Ectodermal cell (in vitro differentiated cells): Measurements from ENCODE around the gene BCAT1.

Experiments
- H3K27ac ChIP-seq: 2 replicates; pipeline ENCODE4 v1.7.0; 2013; ENCODE audit warnings: mild to moderate bottlenecking, low read depth, low read length; ENCODE audit not compliant: insufficient read depth, poor library complexity, severe bottlenecking
- H3K27me3 ChIP-seq: 2 replicates; pipeline ENCODE4 v1.7.0; 2013; ENCODE audit warnings: mild to moderate bottlenecking, low read length; ENCODE audit not compliant: insufficient read depth, control insufficient read depth, poor library complexity, severe bottlenecking
- H3K36me3 ChIP-seq: one replicate; pipeline ENCODE4 v1.7.0; 2013; ENCODE audit warnings: low read length; ENCODE audit not compliant: control insufficient read depth, insufficient read depth
- H3K4me1 ChIP-seq: one replicate; pipeline ENCODE4 v1.7.0; 2013; ENCODE audit warnings: low read length; ENCODE audit not compliant: control insufficient read depth, insufficient read depth
- H3K4me3 ChIP-seq: 2 replicates; pipeline ENCODE4 v1.7.0; 2013; ENCODE audit warnings: low read depth, low read length, control low read depth; ENCODE audit not compliant: insufficient read depth
- H3K9me3 ChIP-seq: 2 replicates; pipeline ENCODE4 v1.7.0; 2013; ENCODE audit warnings: mild to moderate bottlenecking, low read length, moderate library complexity; ENCODE audit not compliant: control insufficient read depth
- WGBS, 2 experiments: methylation state at CpG; one replicate each; pipeline ENCODE4 v1.1.7; 2013; ENCODE audit warnings: missing lambda C conversion rate in 2 of 2; 5-methylcytosine and 5-hydroxymethylcytosine counted together

The BCAT1 gene

DNA sequence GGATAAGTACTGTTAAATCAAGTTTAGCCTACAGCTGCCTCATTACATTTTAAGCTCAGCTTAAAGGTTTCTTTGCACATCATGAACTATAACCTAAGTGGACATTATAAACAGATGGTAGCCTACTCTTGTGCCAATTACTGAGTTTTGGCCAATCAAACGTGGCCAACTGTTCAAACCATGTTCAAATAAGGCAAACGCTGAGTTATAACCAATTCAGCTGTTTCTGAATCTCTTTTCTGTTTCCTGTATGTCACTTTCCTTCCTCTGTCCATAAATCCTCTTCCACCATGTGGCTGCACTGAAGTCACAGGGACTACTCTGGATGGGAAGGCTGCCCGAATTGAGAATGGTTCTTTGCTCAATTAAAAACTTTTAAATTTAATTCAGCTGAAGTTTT lies 98.4 kb downstream of the BCAT1 start:
- Histone ChIP-seq H3K27me3 (no peaks in the 10 kb centered on the region), H3K4me3 (no peak overlapping the region), H3K36me3 (peaks cover 9% of the 10 kb centered on the region), H3K4me1 (no peaks in the 10 kb centered on the region), H3K9me3 (no peaks in the 10 kb centered on the region), H3K27ac (no peak overlapping the region)
- 88 to 95% methylated on average over 2 of the region's 3 CpGs for WGBS, 2 experiments

DNA sequence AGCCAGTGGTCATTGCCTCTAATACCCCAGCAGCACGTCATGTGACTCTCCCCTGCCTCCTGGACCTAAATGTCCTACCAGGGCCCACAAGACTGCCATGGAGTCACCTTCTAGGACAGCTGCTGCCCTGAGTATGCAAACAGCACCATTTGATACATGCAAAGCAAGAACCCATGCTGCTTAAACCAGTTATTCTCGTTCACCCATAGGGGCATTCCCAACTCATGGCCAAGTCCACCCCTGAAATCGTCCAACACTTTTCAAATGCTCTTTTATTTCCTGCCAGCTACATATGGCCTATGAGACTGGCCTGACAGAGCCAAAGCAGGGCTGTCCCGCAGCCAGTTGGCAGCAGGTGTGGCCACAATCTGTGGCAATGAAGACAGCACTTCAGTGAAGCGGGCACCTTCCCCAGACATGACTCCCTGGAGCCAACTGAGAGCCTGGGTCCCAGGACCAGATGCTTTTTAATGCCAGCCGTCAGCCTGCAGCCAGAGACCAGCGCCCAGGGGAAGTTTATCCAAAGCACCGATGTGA lies 99.9 kb downstream of the BCAT1 start:
- H3K4me3 ChIP-seq: no peak overlapping the region
- H3K27ac ChIP-seq: no peak overlapping the region
- H3K4me1 ChIP-seq: no peaks in the 10 kb centered on the region
- H3K27me3 ChIP-seq: no peaks in the 10 kb centered on the region
- no peaks in the 10 kb centered on the region for H3K9me3 ChIP-seq
- H3K36me3 ChIP-seq: peaks cover 9% of the 10 kb centered on the region
- 93 to 94% methylated on average over 8 of the region's 8 CpGs for WGBS, 2 experiments

DNA sequence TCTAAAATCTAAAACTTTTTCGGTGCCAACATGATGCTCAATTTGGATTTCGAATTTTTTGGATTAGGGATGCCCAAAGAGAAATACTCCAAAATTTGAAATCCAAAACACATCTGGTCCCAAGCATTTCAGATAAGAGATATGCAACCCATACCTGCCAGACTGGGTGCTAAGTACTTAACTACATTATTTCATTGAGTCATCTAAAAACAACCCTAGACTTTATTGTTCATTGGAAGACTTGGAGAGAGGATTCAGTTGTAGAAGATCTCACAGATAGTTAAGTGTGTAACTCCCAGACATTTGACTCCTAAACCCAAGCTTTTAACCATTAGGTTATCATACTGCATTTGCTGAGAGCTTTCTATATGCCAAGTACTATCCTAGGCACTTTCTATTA lies 102.2 kb downstream of the BCAT1 start:
- peaks cover 15% of the 10 kb centered on the region for H3K36me3 ChIP-seq
- no peaks in the 10 kb centered on the region for H3K9me3 ChIP-seq
- no peak overlapping the region for H3K27ac ChIP-seq
- H3K27me3 ChIP-seq: no peaks in the 10 kb centered on the region
- no peak overlapping the region for H3K4me3 ChIP-seq
- WGBS, 2 experiments: 96% methylated on average over 2 of the region's 2 CpGs
- H3K4me1 ChIP-seq: no peaks in the 10 kb centered on the region

DNA sequence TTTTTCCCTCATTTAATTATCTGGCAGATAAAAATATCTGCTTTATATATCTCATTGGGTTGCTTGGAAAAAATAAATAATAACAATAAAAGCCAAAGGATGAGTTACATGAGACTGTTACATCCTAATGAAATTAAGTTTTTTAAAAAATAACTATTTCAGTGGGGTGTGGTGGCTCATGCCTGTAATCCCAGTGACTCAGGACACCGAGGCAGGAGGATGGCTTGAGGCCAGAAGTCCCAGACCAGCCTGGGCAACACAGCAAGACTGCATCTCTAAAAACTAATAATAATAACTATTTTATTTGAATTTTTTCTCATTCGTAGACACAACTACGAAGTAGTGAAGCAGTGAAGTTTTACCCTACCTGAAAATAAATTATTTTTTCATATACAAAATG lies 103.3 kb downstream of the BCAT1 start:
- no peaks in the 10 kb centered on the region for H3K4me1 ChIP-seq
- WGBS, 2 experiments: 90 to 100% methylated on average over 1 of the region's 3 CpGs
- H3K27ac ChIP-seq: no peak overlapping the region
- no peak overlapping the region for H3K4me3 ChIP-seq
- H3K9me3 ChIP-seq: no peaks in the 10 kb centered on the region
- H3K27me3 ChIP-seq: no peaks in the 10 kb centered on the region
- peaks cover 15% of the 10 kb centered on the region for H3K36me3 ChIP-seq

DNA sequence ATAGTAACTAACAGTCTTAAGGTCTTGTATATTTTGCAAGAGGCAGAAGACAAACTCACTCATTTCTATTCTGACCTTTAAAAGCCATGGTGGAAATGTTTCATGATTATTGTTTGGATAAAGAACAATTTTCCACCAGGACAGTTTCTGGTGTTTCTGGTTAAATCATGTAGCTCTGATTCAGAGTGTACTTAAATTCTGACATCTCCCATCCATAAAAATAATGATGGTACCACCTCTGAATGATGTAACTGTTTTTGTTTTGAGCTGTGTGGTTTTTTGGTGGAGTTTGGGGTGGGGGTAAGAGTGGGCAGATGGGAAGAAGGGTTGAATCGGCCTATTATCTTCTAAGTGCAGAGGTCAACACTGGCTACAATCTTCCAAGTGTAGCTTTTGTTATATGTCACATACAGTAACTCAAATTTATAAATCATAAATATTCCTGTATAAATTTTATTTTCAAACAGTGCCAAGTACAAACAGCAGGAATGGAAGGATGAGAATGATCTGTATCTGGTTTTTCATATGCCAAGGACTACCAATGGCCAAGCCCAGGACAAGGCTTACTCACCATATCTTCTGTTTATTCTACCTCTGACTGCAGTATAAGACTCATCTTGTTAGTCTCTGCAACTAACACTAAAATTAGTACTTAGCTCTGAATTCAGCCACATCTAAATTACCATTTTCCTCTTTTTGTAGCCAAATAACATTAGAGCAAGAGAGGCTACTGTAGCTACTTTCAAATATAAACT lies 108.7 kb downstream of the BCAT1 start:
- no peak overlapping the region for H3K27ac ChIP-seq
- peaks cover 18% of the 10 kb centered on the region for H3K36me3 ChIP-seq
- H3K27me3 ChIP-seq: no peaks in the 10 kb centered on the region
- WGBS, 2 experiments: 67 to 100% methylated on average over 1 of the region's 1 CpG
- no peaks in the 10 kb centered on the region for H3K4me1 ChIP-seq
- no peaks in the 10 kb centered on the region for H3K9me3 ChIP-seq
- no peak overlapping the region for H3K4me3 ChIP-seq

DNA sequence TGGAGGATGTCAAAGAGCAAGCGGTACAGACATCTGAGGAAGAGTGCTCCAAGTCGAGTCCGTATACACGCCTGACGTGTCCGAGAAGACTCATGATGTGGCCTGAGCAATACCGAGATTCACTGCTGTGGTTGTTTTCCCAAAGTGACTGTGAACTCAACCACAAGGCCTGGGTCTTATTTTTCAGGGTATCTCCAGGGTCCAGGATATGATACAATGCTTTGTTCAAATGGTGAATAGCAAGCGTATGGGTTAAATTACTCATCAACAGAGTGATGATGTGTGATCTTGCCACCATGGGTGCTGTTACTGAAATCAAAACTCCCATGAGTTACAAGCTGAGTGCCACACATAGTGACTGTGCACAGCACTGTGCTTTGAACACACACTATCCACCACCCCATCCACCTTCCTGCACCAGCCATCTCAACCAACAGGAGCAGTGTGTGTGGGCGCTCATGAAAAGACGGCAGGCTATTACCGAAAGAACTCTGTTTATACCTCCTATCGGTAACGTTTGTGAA lies 109.6 kb downstream of the BCAT1 start:
- H3K27me3 ChIP-seq: no peaks in the 10 kb centered on the region
- no peak overlapping the region for H3K27ac ChIP-seq
- H3K36me3 ChIP-seq: peaks cover 18% of the 10 kb centered on the region
- no peaks in the 10 kb centered on the region for H3K9me3 ChIP-seq
- H3K4me3 ChIP-seq: no peak overlapping the region
- H3K4me1 ChIP-seq: no peaks in the 10 kb centered on the region
- WGBS, 2 experiments: 96 to 97% methylated on average over 13 of the region's 13 CpGs

DNA sequence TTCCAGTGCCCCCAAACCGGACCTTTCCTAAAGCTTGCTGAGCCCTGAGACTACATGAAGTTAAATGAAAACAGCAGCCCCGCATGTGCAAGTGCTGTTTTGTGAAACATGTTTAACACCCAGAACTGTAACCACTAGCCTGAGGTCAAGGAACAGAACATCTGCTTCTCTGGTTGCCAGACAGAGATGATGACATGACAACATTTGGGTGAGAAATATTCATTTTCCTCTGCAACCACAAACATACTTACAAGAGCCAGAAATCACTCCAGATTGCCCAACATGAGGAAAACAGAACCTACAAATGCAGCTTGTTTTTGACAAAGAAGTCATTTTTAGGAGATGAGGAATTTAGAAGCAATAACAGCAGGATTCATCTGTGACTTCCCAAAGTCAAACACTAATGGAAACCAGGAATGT lies 110.4 kb downstream of the BCAT1 start:
- Histone ChIP-seq H3K9me3 (no peaks in the 10 kb centered on the region), H3K4me3 (no peak overlapping the region), H3K36me3 (peaks cover 18% of the 10 kb centered on the region), H3K27ac (no peak overlapping the region), H3K27me3 (no peaks in the 10 kb centered on the region), H3K4me1 (no peaks in the 10 kb centered on the region)
- WGBS, 2 experiments: 96 to 98% methylated on average over 2 of the region's 2 CpGs

DNA sequence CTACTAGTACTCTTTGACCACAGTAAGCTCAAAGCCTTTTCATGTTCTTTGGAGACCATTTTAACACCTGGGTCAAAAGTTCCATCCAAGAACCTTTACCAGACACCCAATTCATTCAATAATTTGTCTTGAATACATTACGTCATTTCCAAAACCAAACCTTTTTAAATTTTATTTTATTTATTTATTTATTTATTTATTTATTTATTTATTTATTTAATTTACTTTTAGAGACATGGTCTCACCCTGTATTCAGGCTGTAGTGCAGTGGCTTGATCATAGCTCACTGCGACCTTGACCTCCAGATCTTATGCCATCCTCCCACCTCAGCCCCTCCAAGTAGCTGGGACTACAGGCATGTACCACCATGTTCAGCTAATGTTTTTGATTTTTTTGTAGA lies 113.5 kb downstream of the BCAT1 start:
- no peaks in the 10 kb centered on the region for H3K9me3 ChIP-seq
- no peaks in the 10 kb centered on the region for H3K4me1 ChIP-seq
- WGBS, 2 experiments: 91 to 96% methylated on average over 1 of the region's 2 CpGs
- no peak overlapping the region for H3K27ac ChIP-seq
- H3K4me3 ChIP-seq: no peak overlapping the region
- no peaks in the 10 kb centered on the region for H3K27me3 ChIP-seq
- H3K36me3 ChIP-seq: peaks cover 31% of the 10 kb centered on the region

DNA sequence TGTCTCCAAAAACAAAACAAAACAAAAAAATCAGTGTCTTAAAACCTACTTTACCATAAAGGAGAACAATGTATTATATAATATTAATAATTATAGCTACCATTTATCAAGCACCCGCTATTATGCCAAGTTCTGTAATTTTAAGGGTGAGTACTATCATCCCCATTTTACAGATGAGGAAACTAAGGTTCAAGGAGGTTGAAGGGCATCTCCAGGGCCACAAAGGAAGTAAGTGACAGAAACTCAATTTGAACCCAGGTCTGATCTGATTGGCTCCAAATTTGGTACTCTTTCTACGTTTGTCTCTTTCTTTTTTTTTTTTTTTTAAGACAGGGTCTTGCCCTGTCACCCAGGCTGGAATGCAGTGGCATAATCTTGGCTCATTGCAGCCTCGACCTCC lies 115.4 kb downstream of the BCAT1 start:
- Histone ChIP-seq H3K27me3 (no peaks in the 10 kb centered on the region), H3K4me1 (no peaks in the 10 kb centered on the region), H3K36me3 (peaks cover 21% of the 10 kb centered on the region), H3K27ac (no peak overlapping the region), H3K9me3 (no peaks in the 10 kb centered on the region), H3K4me3 (no peak overlapping the region)
- WGBS, 2 experiments: 96 to 97% methylated on average over 2 to 3 of the region's 3 CpGs

DNA sequence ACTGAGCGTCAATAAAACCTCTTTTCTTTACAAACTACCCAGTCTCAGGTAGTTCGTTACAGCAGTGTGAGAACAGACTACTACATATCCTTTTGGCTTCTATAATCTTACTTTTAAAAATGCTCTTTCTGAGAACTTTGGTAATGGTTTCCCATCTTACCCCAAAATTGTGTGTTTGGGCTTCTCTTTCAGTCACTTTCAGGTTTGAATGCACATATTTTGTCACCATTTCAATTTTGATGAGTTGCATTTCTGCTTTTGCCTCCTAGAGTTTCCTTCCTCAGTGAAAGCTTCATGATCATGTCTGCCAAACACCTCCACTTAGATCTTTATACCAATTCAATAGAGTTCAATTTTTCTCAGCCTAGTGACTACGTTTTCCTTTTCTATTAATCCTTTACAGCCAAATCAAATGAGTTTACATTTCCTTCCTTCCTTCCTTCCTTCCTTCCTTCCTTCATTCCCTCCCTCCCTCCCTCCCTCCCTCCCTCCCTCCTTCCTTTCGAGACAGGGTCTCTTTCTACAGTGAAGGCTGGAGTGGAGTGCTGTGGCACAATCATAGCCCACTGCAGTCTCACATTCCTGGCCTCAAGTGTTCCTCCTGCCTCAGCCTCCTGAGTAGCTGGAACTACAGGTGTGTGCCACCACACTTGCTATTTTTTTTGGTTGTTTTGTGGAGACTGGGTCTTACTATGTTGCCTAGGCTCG lies 124.9 kb downstream of the BCAT1 start:
- 68 to 75% methylated on average over 5 of the region's 5 CpGs for WGBS, 2 experiments
- Histone ChIP-seq H3K27ac (no peak overlapping the region), H3K27me3 (no peaks in the 10 kb centered on the region), H3K36me3 (peaks cover 19% of the 10 kb centered on the region), H3K4me3 (no peak overlapping the region), H3K9me3 (no peaks in the 10 kb centered on the region), H3K4me1 (no peaks in the 10 kb centered on the region)
